Measurements from ENCODE around the gene WNT2B.

Gene WNT2B

GRCh38 chr1:112505400-112505785, 3.4 kb upstream of the WNT2B start:
- DNase-seq (ENCODE audit: low spot score) = no peak

GRCh38 chr1:112505878-112506277, 2.9 kb upstream of the WNT2B start:
- no peak for DNase-seq (ENCODE audit: low spot score)

- DNase-seq (ENCODE audit: low spot score) = no peak
Observed at GRCh38 chr1:112506306-112506705, 2.5 kb upstream of the WNT2B start.

GRCh38 chr1:112506731-112507130, 2.0 kb upstream of the WNT2B start:
- DNase-seq (ENCODE audit: low spot score) = no peak

- DNase-seq (ENCODE audit: low spot score) = no peak
Observed at GRCh38 chr1:112507336-112507735, 1.4 kb upstream of the WNT2B start.

GRCh38 chr1:112507921-112508277, 866 bp upstream of the WNT2B start:
- DNase-seq (ENCODE audit: low spot score) = no peak

GRCh38 chr1:112509005-112509659, 367 bp downstream of the WNT2B start:
- DNase-seq (ENCODE audit: low spot score) = no peak

GRCh38 chr1:112509660-112510178, 954 bp downstream of the WNT2B start:
- no peak for DNase-seq (ENCODE audit: low spot score)

GRCh38 chr1:112510340-112510739, 1.6 kb downstream of the WNT2B start:
- DNase-seq (ENCODE audit: low spot score) = no peak

- no peak for DNase-seq (ENCODE audit: low spot score)
Observed at GRCh38 chr1:112511897-112512296, 3.1 kb downstream of the WNT2B start.

GRCh38 chr1:112513112-112513870, 4.5 kb downstream of the WNT2B start:
- DNase-seq (ENCODE audit: low spot score) = no peak

- no peak for DNase-seq (ENCODE audit: low spot score)
Observed at GRCh38 chr1:112514901-112515300, 6.1 kb downstream of the WNT2B start.

- DNase-seq (ENCODE audit: low spot score) = no peak
Observed at GRCh38 chr1:112515311-112516009, 6.7 kb downstream of the WNT2B start.

- DNase-seq (ENCODE audit: low spot score) = no peak
Observed at GRCh38 chr1:112516141-112516540, 7.4 kb downstream of the WNT2B start.

- no peak for DNase-seq (ENCODE audit: low spot score)
Observed at GRCh38 chr1:112517231-112517630, 8.5 kb downstream of the WNT2B start.

- no peak for DNase-seq (ENCODE audit: low spot score)
Observed at GRCh38 chr1:112517646-112518045, 8.9 kb downstream of the WNT2B start.

GRCh38 chr1:112518186-112518585, 9.4 kb downstream of the WNT2B start:
- DNase-seq (ENCODE audit: low spot score) = no peak

- DNase-seq (ENCODE audit: low spot score) = no peak
Observed at GRCh38 chr1:112520166-112520565, 11.4 kb downstream of the WNT2B start.

- DNase-seq (ENCODE audit: low spot score) = no peak
Observed at GRCh38 chr1:112522621-112523020, 13.9 kb downstream of the WNT2B start.

- no peak for DNase-seq (ENCODE audit: low spot score)
Observed at GRCh38 chr1:112524251-112524650, 15.5 kb downstream of the WNT2B start.

- DNase-seq (ENCODE audit: low spot score) = no peak
Observed at GRCh38 chr1:112524986-112525385, 16.2 kb downstream of the WNT2B start.

GRCh38 chr1:112527266-112528010, 18.7 kb downstream of the WNT2B start:
- DNase-seq (ENCODE audit: low spot score) = no peak
